NOMO-1 (cell line): ENCODE measurements around the gene MYBPC1.
"Not testable (repeated sequence)": the region's sequence is repeated elsewhere in the genome, so short reads cannot be mapped to it uniquely, and the experiment has no call there.

Source experiments
- DNase-seq, 2 experiments: peaks; one replicate each; lab custom pipeline; 2025; ENCODE audit not compliant: unreplicated experiment in 2 of 2; lab: John Stamatoyannopoulos, UW

The MYBPC1 gene

DNA sequence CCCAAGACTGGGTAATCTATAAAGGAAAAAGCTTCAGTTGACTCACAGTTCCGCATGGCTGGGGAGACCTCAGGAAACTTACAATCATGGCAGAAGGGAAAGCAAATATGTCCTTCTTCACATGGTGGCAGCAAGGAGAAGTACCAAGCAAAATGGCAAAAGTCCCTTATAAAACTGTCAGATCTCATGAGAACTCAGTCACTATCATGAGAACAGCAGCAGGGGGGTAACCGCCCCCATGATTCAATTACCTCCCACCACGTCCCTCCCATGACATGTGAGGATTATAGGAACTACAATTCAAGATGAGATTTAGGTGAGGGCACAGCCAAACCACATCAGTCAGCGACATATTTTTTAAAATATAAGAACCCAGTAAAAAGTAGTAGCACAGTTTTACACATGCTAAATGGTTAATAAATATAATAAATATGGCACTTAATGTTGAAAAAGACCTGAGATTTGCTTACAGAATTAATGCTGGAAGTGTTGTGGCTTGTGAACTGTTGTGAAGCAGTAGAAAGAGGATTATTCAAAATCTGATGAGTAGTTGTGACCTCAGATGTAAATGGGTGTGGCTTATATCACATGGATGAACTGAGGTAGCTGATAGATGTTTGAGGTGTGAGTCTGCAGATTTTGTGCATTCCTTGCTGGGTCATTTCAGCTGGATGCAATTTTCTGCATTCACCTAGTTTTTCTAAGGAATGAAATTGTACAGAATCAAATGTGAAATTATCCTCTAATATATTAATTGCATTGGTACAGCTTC, 55.8 kb downstream of the MYBPC1 start:
- no peak for DNase-seq

DNA sequence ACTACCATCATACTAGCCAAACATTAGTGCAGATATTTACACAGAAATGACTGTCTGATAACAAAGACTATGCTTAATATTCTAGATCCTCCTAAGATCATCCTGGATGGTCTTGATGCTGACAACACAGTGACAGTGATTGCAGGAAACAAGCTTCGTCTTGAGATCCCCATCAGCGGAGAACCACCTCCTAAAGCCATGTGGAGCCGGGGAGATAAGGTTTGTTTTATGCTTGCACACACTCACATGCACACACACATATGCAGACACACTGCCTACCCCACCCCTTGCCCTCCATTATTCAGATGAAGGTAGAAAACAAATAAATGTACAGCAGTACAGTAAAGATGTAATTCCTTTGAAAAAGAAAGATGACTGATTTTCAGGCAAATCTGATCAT, 58.3 kb downstream of the MYBPC1 start:
- no peak for DNase-seq

DNA sequence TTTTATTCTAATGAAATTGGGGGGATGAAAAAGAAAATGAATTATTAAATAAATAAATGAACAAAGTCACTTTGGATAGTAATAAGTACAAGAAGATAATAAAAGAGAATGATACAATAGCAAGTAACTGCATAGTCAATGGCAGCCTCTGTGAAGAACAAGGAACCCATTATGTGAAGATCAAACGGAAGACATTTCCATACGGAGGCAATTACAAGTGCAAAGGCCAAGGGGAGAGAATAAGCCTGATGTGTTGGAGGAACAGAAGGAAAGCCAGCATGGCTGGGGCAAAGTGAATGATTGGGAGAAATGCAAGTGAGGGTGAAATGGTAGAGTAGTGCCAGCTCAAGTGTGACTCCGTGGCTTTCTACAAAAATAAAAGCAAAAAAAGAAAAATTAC, 58.7 kb downstream of the MYBPC1 start:
- DNase-seq: no peak

DNA sequence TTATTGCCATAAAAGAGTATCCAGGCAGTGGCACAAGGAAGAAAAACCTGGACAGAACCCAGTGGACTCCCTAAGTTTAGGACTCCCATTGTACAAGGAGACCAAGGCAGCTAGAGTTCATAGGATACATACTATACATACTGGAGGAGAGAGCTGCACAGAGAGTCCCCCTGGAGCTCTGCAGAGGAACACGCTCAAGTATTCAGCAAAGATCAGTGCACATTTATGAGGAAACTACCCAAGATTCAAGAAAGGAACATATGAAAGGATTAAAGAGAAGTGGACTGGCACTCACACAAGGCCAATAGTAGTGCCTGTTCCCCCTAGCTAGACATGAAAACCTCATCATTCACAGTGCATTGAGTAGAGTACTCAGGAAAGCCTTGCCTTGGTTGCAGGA, 59.7 kb downstream of the MYBPC1 start:
- no peak for DNase-seq

DNA sequence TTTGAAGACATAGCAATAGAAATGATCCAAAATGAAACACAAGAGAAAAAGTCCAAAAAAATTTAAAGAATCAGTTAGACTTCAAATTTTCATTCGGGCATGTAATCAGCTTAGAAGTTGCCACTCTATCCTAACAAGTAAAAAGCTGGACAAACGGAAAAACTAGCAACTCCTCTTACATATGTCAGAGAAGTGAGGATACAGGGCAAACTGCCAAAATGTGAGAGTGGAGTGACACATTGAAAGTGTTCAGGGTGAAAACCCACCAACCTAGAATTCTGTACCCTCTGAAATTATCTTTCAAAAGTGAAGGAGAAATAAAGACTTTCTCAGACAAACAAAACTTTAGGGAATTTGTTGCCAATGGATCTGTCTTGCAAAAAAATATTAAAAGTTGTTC, 60.6 kb downstream of the MYBPC1 start:
- DNase-seq: no peak

DNA sequence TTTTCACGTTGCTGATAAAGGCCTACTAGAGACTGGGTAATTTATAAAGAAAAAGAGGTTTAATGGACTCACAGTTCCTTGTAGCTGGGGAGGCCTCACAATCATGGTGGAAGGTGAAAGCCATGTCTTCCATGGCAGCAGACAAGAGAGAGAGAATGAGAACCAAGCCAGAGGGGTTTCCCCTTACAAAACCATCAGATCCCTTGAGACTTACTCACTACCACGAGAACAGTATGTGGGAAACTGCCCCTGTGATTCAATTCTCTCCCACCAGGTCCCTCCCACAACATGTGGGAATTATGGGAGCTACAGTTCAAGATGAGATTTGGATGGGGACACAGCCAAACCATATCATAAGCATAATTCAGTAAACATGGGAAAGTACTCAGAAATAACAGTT, 65.9 kb downstream of the MYBPC1 start:
- DNase-seq: not testable (repeated sequence)

GRCh38 chr12:101663298-101663697, 68.5 kb downstream of the MYBPC1 start:
- DNase-seq: no peak

DNA sequence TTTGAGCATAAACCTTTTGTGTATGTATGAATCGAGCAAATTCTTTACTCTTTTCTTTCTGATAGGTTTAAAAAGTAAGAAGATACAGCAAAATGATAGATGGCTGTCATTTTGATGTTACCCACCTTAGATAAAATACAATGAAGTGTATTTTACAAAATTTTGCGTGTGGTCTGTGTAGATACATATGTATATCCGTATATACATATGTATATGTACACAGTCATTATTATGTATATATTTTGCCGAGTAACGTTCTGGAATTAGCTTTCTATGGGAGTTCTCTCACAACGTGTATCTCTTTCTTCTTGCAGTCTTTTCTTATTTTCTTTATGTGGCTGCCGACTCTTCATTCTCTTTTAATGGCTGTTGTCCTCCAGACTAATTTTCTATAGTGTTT, 70.2 kb downstream of the MYBPC1 start:
- DNase-seq: no peak

DNA sequence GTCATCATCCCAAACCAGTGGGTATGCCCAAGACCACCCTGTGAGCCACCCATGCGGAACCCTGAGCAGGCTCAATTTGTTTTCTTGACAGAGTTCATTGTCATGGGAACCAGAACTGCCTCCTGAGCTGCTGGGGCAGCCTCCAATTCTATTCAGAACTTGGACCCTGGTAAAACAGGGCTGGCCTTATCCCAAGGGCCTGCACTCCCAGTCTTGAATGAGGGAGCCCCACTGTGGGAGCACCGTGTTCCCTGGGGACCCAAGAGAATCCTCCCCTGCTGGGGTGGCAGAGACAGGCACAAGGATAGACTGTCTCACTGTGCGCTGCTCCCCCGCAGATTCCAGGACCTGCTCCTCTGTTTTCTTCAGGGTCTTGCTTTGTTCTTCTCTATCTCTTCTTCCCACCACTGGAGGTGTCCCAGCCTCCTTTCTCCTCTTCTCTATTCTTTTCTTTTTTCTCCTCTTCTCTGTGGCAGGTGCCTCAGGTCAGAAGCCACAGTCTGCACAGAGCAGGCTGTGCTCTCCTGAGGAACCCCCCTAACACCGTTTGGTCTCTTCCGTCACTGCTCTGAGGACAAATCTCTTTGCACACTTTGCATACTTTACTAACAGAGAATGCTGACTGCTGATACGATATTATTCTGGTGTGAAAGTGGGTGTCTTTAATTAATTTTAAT, 71.4 kb downstream of the MYBPC1 start:
- DNase-seq: no peak

DNA sequence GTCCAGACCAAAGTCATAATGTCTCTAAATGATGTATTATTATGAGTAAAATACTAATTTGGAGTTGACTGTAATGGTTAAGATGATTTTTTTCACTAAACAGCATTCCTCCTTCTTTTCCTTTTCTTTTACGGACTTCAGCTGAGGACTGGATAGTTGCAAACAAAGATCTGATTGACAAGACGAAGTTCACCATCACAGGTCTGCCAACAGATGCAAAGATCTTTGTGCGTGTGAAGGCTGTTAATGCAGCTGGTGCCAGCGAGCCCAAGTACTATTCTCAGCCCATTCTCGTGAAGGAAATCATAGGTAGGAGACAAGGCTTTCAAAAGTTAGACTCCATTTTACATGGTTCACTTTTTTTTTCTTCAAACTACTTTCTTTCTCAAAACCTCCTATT, 72.8 kb downstream of the MYBPC1 start:
- no peak for DNase-seq

GRCh38 chr12:101670007-101670671, 75.4 kb downstream of the MYBPC1 start:
- peak; percentile 78 to 85 for DNase-seq

DNA sequence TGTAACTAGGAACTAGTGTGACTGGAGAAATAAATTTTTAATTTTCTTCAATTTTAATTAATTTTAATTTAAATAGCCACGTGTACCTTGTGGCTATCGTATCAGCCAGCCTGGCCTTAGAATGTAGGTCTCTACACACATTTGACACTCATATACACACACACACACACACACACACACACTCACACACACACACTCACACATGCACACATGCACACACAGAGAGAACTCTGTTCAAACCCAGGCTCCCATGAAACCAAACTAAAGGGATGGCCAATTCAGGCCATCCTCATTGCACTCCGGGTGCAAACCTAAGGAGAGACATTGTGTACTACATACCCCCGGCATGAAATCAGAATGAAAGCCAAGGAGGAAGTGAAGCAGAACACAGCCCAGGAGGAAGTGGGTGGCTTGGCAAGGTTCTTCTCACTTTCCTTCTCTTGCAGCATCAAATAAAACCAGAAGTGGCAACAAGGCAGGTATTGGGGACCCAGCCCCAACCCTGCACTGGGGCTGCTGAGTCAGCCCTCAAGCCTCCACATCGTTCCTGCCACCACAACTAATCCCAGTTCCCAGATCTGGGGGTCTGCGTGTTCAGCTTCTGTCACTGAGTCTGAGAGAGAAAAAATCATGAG, 76.5 kb downstream of the MYBPC1 start:
- DNase-seq: peak; percentile 71 to 91

DNA sequence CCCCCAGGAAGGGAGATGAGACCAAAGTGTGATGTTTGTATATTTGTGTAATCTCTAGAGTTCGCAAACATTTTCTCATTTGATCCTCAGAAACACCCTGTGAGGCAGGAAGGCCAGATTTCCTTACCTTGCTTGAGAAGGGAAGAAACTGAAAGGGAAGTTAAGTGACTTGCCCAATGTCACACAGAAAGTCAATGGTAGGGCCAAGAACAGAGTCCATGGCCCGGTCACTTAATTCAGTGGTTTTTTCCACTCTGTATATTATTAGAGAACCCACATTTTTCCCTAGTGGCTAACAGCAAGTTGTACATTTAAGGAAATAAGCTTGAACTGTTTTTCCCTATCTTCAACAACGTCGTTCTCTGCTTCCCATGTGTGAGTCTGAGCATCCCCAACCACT, 77.1 kb downstream of the MYBPC1 start:
- peak; percentile 21 to 23 for DNase-seq

DNA sequence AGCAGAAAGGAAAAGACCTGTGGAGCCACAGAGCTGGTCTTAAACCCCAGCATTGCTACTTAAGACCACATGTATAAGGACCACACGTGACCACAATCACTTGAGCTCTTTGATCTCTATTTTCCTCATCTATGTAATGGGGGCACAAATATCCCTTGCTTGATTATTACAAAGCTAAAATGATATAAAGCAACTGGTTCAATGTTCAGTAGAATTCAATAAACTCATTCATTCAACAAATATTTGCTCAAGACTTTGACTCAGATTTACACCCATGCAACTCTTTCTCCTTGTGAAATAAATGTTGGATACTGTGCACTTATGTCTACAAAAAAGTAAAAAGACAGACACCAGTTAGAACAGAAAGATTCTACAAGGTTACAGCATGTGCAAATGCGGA, 80.8 kb downstream of the MYBPC1 start:
- no peak for DNase-seq

DNA sequence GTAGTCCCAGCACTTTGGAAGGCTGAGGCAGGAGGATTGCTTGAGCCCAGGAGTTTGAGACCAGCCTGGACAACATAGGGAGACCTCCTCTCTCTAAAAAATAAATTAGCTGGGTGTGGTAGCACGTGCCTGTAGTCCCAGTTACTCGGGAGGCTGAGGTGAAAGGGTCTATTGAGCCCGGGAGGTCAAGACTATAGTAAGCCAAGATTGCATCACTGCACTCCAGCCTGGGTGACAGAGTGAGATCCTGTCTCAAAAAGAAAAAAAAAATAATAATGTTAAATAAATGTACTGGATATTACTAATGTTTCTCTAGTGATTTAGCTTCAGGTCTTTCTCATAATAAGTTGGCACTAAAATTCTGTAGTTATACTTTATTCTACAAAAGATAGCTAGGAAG, 81.7 kb downstream of the MYBPC1 start:
- DNase-seq: not testable (repeated sequence)

DNA sequence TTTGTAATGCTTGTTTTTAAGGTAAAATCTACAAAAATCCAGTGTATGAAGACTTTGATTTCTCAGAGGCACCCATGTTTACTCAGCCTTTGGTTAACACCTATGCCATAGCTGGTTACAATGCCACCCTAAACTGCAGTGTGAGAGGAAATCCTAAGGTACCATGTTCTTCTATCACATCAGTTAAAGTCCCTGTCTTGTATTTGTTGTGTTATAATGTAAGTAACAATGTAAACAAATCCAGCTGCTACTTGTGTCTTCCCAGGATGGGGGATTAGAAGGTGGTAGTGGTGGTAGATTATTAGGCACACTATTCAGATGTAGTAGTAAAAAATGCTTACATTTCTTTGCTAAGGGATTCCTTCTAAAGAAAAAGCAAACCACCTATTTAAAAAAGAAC, 83.3 kb downstream of the MYBPC1 start:
- no peak for DNase-seq

DNA sequence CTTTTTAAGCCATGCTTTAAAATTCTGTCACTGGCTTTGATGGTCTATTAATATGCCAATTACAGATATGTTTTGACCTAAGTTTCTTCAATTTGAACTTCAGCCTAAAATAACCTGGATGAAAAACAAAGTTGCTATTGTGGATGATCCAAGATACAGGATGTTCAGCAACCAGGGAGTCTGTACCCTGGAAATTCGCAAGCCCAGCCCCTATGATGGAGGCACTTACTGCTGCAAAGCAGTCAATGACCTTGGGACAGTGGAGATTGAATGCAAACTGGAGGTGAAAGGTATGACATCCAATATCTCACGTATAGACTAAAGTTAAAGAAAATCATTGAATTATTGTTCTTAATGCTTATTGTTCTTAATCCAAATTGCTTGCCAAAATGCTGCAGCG, 85.5 kb downstream of the MYBPC1 start:
- DNase-seq: no peak

DNA sequence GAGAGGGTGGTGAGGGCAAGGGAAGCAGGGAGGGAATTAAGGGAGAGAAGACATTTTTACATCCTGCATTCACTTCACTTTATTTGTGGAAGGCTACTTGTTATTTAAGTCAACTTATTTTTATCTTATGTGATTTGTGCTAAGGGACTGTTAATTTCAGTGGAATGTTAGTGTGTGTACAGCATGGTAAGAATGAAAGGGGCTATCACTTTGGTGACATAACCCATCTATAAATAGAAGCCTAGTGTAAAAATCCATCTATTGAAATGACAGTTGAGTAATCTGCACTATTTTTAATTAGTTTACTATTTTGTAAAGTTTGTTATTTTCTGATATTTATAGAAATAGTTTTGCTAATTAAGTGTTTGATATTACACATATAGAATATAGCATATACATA, 85.9 kb downstream of the MYBPC1 start:
- DNase-seq: no peak

- not testable (repeated sequence) for DNase-seq
Observed at GRCh38 chr12:101681627-101682026, 86.9 kb downstream of the MYBPC1 start.

GRCh38 chr12:101685092-101685491, 90.3 kb downstream of the MYBPC1 start:
- DNase-seq: no peak

GRCh38 chr12:101686176-101686575, 91.4 kb downstream of the MYBPC1 start:
- no peak for DNase-seq
